HG03460 (cell line): ENCODE data around the gene SPTBN1.
"Not testable (repeated sequence)": the region's sequence is repeated elsewhere in the genome, so short reads cannot be mapped to it uniquely, and the experiment has no call there.

ENCODE experiments used
- ATAC-seq: cut with Tn5 transposase; IDR thresholded peaks from one replicate; pipeline ENCODE4 v1.9.1; 2021; ENCODE audit not compliant: unreplicated experiment

Gene SPTBN1

DNA sequence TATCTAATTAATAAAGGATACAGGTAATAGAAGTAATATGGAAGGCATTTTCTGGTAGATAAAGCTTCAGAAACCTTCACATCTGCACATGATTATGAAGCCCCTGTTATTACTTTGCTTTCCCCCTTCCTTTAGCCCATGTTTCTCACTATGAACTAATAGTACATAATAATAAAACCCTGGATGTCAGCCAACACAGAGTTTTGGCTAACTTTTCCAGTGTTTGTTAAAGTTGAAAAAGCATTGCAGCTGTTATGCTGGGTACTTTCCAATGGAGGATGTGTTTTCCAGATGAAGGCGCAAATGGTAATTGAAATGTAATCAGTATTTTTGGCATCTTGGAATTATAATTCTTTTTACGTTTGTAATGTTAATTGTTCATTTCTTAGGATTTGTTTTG lies 43.5 kb downstream of the SPTBN1 start:
- no peak for ATAC-seq

DNA sequence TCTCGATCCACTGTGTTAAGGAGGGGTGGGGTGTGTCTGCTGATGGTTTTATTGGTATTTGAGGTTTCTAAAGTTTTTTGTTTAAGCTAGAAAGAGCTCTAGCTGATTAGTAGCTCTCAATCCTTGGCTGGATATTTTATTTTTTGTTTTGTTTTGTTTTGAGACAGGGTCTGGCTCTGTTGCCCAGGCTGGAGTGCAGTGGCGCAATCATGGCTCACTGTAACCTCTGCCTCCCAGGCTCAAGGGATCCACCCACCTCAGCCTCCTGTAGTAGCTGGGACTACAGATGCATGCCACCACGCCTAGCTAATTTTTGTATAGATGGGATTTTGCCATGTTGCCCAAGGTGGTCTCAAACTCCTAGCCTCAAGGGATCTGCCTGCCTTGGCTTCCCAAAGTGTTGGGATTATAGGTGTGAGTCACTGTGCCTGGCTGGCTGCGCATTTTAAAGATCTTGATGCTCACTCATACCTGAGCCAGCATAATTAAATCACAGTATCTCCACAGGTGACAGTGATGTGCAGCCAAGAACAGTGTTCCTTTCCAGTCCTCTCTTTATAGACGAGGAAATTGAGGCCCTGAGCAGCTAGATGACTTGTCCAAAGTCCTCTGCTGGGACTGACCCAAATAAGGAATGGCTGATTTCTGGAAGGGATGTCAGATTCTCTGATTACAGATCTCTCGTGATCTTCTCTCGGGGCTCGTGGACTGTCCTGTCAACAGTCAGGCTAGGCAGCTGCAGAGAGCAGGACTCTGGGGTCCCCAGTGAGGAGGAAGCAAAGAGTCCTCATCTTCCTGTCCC lies 44.5 kb downstream of the SPTBN1 start:
- ATAC-seq, result no peak

DNA sequence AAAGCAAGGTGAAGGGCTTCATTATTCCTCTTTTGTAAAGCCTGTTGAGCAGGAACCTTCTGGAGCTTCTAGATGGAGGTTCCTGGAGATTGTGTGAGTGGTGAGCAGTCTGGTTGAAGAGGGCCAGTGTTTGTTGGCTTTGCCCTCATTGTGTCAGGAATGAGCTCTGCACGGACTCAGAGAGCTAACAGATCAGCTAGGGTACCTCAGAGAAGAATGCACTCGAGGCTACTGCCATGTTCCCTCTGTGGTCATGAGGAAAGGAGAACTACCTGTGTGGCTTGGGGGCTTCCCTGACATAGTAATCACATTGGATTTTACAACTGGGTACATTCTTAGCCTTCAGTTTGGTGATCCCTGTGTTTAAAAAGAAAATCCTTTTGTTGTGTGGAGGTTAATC lies 46.6 kb downstream of the SPTBN1 start:
- no peak for ATAC-seq

- ATAC-seq, result no peak
These were observed 47.1 kb downstream of the SPTBN1 start for GRCh38 chr2:54503192-54503591.

GRCh38 chr2:54503828-54504227 lies 47.7 kb downstream of the SPTBN1 start:
- ATAC-seq, result no peak

DNA sequence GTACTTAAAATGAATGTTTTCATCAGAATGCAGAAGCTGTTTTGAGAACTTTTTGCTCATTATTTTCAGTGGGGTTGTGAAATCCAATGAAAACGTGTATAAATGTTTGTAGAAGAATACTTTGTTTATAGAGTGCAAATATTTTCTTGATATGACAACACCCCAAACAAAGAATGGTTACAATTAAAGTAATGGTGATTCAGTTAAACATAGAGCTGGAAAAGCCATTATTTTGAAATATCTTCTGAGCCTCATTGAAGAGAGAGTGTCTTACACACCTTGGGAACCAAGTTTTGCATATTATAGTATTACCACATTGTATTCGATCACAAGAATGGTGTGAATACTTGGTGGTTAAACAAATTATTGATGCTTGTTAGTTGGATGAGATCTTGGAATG lies 48.7 kb downstream of the SPTBN1 start:
- ATAC-seq, result no peak

- no peak for ATAC-seq
These were observed 52.4 kb downstream of the SPTBN1 start for GRCh38 chr2:54508541-54508940.

- ATAC-seq, result not testable (repeated sequence)
These were observed 52.9 kb downstream of the SPTBN1 start for GRCh38 chr2:54509043-54509442.

GRCh38 chr2:54510916-54511315 lies 54.8 kb downstream of the SPTBN1 start:
- no peak for ATAC-seq

DNA sequence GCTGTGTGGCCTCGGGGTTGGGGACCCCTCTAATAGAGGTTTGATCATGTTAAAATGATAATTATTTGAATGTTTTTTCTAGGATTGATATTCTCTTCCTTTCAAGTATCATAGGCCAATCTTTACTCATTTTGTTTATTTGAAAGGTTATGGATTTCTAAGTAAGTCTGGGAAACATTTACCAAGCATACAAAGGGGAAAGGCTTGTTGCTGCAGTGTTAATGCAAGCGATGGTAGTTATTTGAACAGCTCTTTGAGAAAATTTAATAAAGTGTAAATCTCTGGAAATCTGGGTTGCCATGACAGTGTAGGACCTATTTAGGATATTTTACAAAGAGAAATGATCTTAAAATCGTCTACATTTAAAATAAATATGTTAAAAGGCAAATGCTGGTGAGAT lies 56.1 kb downstream of the SPTBN1 start:
- ATAC-seq, result no peak

DNA sequence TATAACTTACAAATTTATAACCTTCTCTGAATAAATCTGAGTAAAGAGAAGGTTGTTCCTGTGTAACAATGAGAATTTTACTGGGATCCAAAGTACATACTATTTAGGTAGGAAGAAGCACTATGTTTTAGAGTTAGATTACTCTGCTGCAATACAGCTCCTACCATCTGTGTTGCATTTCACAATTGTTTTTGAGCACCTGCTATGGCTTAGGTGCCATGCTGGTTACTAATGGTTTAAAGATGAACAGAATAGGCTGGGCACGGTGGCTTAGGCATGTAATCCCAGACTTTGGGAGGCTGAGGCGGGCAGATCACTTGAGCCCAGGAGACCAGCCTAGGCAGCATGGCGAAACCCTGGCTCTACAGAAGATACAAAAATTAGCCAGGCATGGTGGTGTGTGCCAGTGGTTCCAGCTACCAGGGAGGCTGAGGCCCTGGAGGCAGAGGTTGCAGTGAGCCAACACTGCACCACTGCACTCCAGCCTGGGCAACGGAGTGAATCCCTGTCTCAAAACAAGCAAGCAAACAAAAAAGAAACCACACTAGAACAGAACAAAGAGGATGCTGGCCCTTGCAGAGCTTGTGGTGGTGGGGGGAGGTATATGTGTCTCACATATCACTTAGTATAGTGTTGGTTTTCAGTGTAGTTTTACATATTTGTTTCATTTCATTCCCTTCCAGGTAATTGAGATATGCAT lies 56.7 kb downstream of the SPTBN1 start:
- ATAC-seq, result no peak

- no peak for ATAC-seq
These were observed 57.2 kb downstream of the SPTBN1 start for GRCh38 chr2:54513363-54513715.

GRCh38 chr2:54514822-54515569 lies 58.9 kb downstream of the SPTBN1 start:
- ATAC-seq, result no peak

- ATAC-seq, result no peak
These were observed 60.7 kb downstream of the SPTBN1 start for GRCh38 chr2:54516842-54517241.

DNA sequence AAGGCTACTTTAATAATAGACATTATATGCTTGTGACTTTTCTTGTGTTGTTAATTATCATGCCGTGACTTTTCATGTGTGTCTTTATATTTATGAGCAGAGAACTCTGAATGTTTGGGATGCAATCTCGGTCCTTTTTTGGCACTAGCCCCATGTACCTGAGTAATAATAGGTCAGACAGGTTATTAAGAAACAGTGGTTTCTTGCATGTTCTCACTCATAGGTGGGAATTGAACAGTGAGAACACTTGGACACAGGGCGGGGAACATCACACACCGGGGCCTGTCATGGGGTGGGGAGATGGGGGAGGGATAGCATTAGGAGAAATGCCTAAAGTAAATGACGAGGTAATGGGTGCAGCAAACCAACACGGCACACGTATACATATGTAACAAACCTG lies 61.9 kb downstream of the SPTBN1 start:
- not testable (repeated sequence) for ATAC-seq

DNA sequence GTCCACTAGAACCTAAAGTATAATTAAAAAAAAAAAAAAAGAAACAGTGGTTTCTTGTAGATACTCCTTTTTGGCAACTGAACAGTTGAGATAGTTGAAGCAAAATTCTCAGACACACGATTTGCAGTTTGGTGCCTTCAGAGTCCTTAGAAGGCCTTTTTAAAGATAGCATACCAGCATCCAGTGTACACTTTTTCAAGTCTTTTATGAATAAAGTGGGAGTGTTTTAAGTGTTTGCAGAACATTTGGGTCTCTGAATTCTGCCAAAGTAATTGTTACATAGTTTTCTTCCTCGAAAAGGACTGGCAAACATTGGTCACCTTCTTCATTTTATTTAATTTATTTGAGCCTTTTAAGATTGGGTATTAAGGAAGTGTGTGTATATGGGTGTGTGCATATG lies 62.3 kb downstream of the SPTBN1 start:
- no peak for ATAC-seq

DNA sequence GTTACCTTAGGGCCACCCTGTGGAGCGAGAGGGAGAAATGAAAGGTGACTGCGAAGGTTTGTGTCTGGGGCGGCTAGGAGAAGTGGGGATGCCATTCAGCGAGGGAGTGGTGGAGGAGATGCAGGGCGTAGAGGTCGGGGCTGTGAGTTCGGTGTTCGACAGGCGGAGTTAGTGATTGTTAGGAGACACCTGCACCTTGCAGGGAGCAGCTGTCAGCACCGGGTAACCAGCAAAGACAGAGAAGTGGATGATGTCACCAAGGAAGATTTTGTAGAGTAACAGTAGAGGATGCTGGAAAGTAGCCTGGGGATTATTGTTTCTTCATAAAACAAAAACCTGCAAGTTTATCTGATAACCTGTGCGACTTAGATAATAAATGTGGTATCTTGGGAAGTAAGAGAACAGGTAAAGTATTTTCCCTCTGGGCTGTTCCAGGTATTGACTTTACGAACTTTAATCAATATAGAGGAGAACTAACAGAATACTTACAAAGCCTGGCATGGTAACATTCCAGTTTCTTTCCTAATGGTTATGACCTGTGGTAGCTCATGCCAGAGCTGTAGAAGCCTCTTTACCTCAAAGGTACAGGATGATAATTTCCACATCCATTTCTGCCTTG lies 63.8 kb downstream of the SPTBN1 start:
- no peak for ATAC-seq

GRCh38 chr2:54520687-54521086 lies 64.6 kb downstream of the SPTBN1 start:
- ATAC-seq, result no peak

- ATAC-seq, result peak; percentile 73
These were observed 66.6 kb downstream of the SPTBN1 start for GRCh38 chr2:54522624-54523281.

GRCh38 chr2:54523324-54523959 lies 67.3 kb downstream of the SPTBN1 start:
- ATAC-seq, result no peak
